T-helper 17 cell (primary cell): ENCODE data around the gene ZNRF4. TPM values are rescaled to one million over a fixed set of nuclear protein-coding genes. Genes with fewer than 3 reads are reported as not detected.

ENCODE experiments used
- ATAC-seq: fragments of 150-1000 bp; cut with Tn5 transposase; 2 replicates; pipeline ENCODE4 v1.10.0; 2021; ENCODE audit warnings: mild to moderate bottlenecking, moderate library complexity
- DNase-seq, 3 donors: peaks; one replicate each; pipeline versions ENCODE4 v3.0.0 to v3.0.0-alpha.2; 2020 to 2021
- H3K9me3 ChIP-seq: one replicate; pipeline ENCODE4 v1.7.0; 2013; ENCODE audit warnings: low read length, mild to moderate bottlenecking; ENCODE audit not compliant: control insufficient read depth, poor library complexity, severe bottlenecking
- H3K27ac Mint-ChIP-seq: one replicate; pipeline ENCODE4 v1.8.0; 2022; ENCODE audit warnings: mild to moderate bottlenecking, moderate library complexity, mixed read lengths
- H3K27me3 Mint-ChIP-seq: one replicate; pipeline ENCODE4 v1.8.0; 2022; ENCODE audit warnings: mixed read lengths
- H3K36me3 Mint-ChIP-seq: one replicate; pipeline ENCODE4 v1.8.0; 2022; ENCODE audit warnings: low read depth, mixed read lengths
- H3K4me1 Mint-ChIP-seq: one replicate; pipeline ENCODE4 v1.8.0; 2022; ENCODE audit warnings: mild to moderate bottlenecking, mixed read lengths
- H3K4me3 Mint-ChIP-seq: one replicate; pipeline ENCODE4 v1.8.0; 2022; ENCODE audit warnings: mild to moderate bottlenecking, moderate library complexity, mixed read lengths
- total RNA-seq, 4 donors: library from RNA in 2 of 4; stranded (reverse) in 2 of 4; gene quantifications; one replicate each; pipeline ENCODE4 v1.2.3 and lab custom pipeline; 2022 to 2026

ZNRF4 gene
- total RNA-seq, 2 donors from 2014 or later = not detected

GRCh38 chr19:5448374-5448773, 6.8 kb upstream of the ZNRF4 start:
- DNase-seq = no peak

GRCh38 chr19:5450482-5451126, 4.6 kb upstream of the ZNRF4 start:
- H3K27ac Mint-ChIP-seq = no peak overlapping the region
- peaks cover 4% of the 10 kb centered on the region for H3K36me3 Mint-ChIP-seq
- peaks cover 43% of the 10 kb centered on the region for H3K27me3 Mint-ChIP-seq
- H3K4me1 Mint-ChIP-seq = peaks cover 2% of the 10 kb centered on the region
- ATAC-seq (no peak), DNase-seq (no peak)
- H3K9me3 ChIP-seq = no peaks in the 10 kb centered on the region
- no peak overlapping the region for H3K4me3 Mint-ChIP-seq

More at GRCh38 chr19:5448374-5448773, 6.8 kb upstream of the ZNRF4 start:
- no peaks in the 10 kb centered on the region for H3K9me3 ChIP-seq
- Mint-ChIP-seq H3K27ac (no peak overlapping the region), H3K4me3 (no peak overlapping the region), H3K4me1 (peaks cover 2% of the 10 kb centered on the region), H3K27me3 (peaks cover 47% of the 10 kb centered on the region), H3K36me3 (peaks cover 4% of the 10 kb centered on the region)
- ATAC-seq = no peak

GRCh38 chr19:5451494-5451893, 3.7 kb upstream of the ZNRF4 start:
- peaks cover 2% of the 10 kb centered on the region for H3K4me1 Mint-ChIP-seq
- DNase-seq (no peak), ATAC-seq (no peak)
- H3K36me3 Mint-ChIP-seq = peaks cover 4% of the 10 kb centered on the region
- H3K9me3 ChIP-seq = no peaks in the 10 kb centered on the region
- H3K4me3 Mint-ChIP-seq = no peak overlapping the region
- H3K27ac Mint-ChIP-seq = no peak overlapping the region
- H3K27me3 Mint-ChIP-seq = peaks cover 42% of the 10 kb centered on the region

GRCh38 chr19:5452594-5453565, 2.3 kb upstream of the ZNRF4 start:
- Mint-ChIP-seq H3K27ac (no peak overlapping the region), H3K27me3 (peaks cover 33% of the 10 kb centered on the region), H3K36me3 (peaks cover 2% of the 10 kb centered on the region), H3K4me1 (no peaks in the 10 kb centered on the region), H3K4me3 (no peak overlapping the region)
- no peaks in the 10 kb centered on the region for H3K9me3 ChIP-seq
- DNase-seq (no peak), ATAC-seq (no peak)

DNA sequence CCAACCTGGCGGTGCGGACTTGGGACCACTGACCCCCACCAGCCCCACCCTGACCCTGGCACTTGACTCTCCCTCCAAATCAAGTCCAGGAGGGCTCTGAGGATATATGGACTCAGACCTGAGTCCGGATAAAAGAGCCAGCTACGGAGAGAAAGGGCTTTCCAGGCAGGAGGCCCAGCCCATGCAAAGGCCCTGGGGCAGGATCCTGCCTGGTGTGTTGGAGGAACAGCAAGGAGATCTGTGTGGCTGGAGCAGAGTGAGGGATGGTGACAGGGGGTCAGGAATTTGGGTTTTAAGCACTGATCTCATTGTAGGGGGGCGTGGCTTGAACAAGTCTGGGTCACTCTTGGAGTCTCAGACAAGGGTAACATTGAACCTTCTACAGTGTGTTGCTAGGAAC, 474 bp upstream of the ZNRF4 start:
- ATAC-seq (no peak), DNase-seq (no peak)
- no peaks in the 10 kb centered on the region for H3K9me3 ChIP-seq
- Mint-ChIP-seq H3K4me3 (no peak overlapping the region), H3K27ac (no peak overlapping the region), H3K36me3 (peaks cover 2% of the 10 kb centered on the region), H3K27me3 (peaks cover 20% of the 10 kb centered on the region), H3K4me1 (no peaks in the 10 kb centered on the region)

DNA sequence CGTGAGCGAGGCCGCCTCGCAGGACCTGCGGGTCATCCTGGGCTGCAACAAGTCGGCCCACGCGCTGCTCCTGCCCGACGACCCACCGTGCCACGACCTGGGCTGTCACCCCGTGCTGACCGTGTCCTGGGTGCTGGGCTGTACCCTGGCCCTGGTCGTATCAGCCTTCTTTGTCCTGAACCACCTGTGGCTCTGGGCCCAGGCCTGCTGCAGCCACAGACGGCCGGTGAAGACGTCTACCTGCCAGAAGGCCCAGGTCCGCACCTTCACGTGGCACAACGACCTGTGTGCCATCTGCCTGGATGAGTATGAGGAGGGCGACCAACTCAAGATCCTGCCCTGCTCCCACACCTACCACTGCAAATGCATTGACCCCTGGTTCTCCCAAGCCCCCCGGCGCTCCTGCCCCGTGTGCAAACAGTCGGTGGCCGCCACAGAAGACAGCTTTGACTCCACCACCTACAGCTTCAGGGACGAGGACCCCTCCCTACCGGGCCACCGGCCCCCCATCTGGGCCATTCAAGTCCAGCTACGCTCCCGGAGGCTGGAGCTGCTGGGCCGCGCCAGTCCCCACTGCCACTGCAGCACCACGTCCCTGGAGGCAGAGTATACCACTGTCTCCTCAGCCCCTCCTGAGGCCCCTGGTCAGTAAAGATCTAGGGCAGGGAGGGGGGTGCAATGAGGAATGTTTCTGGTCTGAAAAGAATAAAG, 1.1 kb downstream of the ZNRF4 start:
- H3K27me3 Mint-ChIP-seq = peaks cover 5% of the 10 kb centered on the region
- H3K27ac Mint-ChIP-seq = no peak overlapping the region

GRCh38 chr19:5456841-5457200, 1.6 kb downstream of the ZNRF4 start:
- H3K9me3 ChIP-seq = no peaks in the 10 kb centered on the region
- no peak for DNase-seq
- no peaks in the 10 kb centered on the region for H3K4me1 Mint-ChIP-seq
- no peak overlapping the region for H3K27ac Mint-ChIP-seq
- H3K36me3 Mint-ChIP-seq = no peaks in the 10 kb centered on the region
- H3K4me3 Mint-ChIP-seq = no peak overlapping the region
- no peak for ATAC-seq
- peaks cover 5% of the 10 kb centered on the region for H3K27me3 Mint-ChIP-seq

More for the DNA sequence above, 1.1 kb downstream of the ZNRF4 start:
- no peak overlapping the region for H3K4me3 Mint-ChIP-seq
- H3K4me1 Mint-ChIP-seq = no peaks in the 10 kb centered on the region
- no peak for ATAC-seq
- no peaks in the 10 kb centered on the region for H3K9me3 ChIP-seq
- H3K36me3 Mint-ChIP-seq = no peaks in the 10 kb centered on the region
- no peak for DNase-seq

DNA sequence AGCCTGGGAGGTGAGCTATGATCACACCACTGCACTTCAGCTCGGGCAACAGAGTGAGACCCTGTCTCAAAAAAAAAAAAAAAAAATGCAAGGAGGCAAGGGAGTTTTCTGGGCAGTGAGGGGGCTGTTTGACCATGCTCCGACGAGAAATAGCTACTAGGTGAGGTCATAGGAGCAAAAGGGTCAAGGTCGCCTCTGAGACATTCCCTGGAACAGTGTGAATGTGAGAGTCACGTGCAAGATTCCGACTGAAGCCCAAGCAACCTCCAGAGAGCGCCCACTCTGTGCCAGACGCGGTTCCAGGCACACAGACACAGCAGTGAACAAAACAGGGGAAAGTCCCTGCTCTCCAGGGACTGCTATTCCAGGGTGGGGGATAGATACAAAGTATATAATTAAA, 2.5 kb downstream of the ZNRF4 start:
- no peaks in the 10 kb centered on the region for H3K4me1 Mint-ChIP-seq
- ATAC-seq = no peak
- no peak for DNase-seq
- peaks cover 5% of the 10 kb centered on the region for H3K27me3 Mint-ChIP-seq
- H3K9me3 ChIP-seq = no peaks in the 10 kb centered on the region
- no peaks in the 10 kb centered on the region for H3K36me3 Mint-ChIP-seq
- H3K27ac Mint-ChIP-seq = no peak overlapping the region
- H3K4me3 Mint-ChIP-seq = no peak overlapping the region

DNA sequence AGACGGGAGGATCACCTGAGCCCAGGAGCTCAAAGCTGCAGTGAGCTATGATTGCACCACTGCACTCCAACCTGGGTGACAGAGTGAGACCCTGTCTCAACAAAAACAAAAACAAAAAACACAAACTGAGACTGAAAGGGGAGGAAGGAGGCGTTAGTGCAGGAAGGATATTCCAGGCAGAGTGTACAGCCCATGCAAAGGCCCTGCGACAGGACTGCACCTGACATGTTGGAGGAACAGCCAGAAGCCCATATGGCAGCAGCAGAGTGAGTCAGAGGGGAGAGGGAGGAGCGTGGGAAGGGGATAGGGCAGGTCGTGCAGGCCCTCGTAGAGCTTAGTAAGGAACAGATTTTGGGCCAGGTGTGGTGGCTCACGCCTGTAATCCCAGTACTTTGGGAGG, 3.2 kb downstream of the ZNRF4 start:
- H3K4me1 Mint-ChIP-seq = no peaks in the 10 kb centered on the region
- no peaks in the 10 kb centered on the region for H3K9me3 ChIP-seq
- no peaks in the 10 kb centered on the region for H3K36me3 Mint-ChIP-seq
- peaks cover 5% of the 10 kb centered on the region for H3K27me3 Mint-ChIP-seq
- ATAC-seq = no peak
- DNase-seq = no peak
- H3K4me3 Mint-ChIP-seq = no peak overlapping the region
- H3K27ac Mint-ChIP-seq = no peak overlapping the region

DNA sequence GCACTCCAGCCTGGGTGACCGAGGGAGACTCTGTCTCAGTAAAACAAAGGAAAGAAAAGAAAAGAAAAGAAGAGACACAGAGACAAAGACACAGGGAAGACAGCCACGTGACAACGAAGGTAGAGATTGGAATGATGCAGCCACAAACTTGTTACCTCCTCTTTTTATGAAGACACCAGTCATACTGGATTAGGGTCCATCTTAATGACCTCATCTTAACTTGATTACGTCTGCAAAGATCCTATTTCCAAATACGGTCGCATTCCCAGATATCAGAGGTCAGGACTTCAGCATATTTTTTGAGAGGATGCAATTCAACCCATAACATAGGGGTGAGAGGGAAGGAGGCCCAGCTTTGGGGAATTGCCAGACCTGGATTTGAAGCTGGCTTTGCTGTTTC, 4.1 kb downstream of the ZNRF4 start:
- no peaks in the 10 kb centered on the region for H3K9me3 ChIP-seq
- Mint-ChIP-seq H3K27ac (no peak overlapping the region), H3K4me1 (no peaks in the 10 kb centered on the region), H3K27me3 (peaks cover 14% of the 10 kb centered on the region), H3K36me3 (no peaks in the 10 kb centered on the region), H3K4me3 (no peak overlapping the region)
- DNase-seq (no peak), ATAC-seq (no peak)

GRCh38 chr19:5460748-5461147, 5.5 kb downstream of the ZNRF4 start:
- Mint-ChIP-seq H3K27ac (no peak overlapping the region), H3K36me3 (peaks cover 4% of the 10 kb centered on the region), H3K4me3 (no peak overlapping the region), H3K4me1 (no peaks in the 10 kb centered on the region), H3K27me3 (peaks cover 23% of the 10 kb centered on the region)
- DNase-seq = no peak
- ATAC-seq = no peak
- no peaks in the 10 kb centered on the region for H3K9me3 ChIP-seq

GRCh38 chr19:5463959-5464358, 8.7 kb downstream of the ZNRF4 start:
- no peak overlapping the region for H3K4me3 Mint-ChIP-seq

DNA sequence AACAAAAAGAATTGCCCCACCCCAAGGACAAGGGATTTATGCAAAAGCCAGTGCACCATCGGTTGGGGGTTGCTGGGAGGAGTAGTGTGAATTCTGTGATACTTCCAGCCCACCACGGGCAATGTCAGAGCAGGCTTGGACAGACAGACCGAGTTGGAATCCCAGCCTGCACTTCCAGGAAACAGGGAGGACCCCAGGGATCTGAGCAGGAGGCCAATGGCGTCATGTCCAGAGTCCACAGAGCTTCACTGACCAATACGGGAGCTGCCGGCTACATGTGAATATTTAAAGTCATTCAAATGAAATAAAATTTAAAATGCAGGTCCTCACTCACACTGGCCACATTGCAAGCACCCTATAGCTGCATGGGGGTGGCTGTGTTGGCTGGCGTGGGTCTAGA, 10.9 kb downstream of the ZNRF4 start:
- no peaks in the 10 kb centered on the region for H3K9me3 ChIP-seq
- H3K27ac Mint-ChIP-seq = no peak overlapping the region
- H3K4me1 Mint-ChIP-seq = peaks cover 2% of the 10 kb centered on the region
- ATAC-seq (no peak), DNase-seq (no peak)
- H3K36me3 Mint-ChIP-seq = peaks cover 4% of the 10 kb centered on the region
- H3K27me3 Mint-ChIP-seq = peaks cover 26% of the 10 kb centered on the region
- no peak overlapping the region for H3K4me3 Mint-ChIP-seq

More at GRCh38 chr19:5463959-5464358, 8.7 kb downstream of the ZNRF4 start:
- H3K27ac Mint-ChIP-seq = no peak overlapping the region
- no peak for DNase-seq
- H3K4me1 Mint-ChIP-seq = no peaks in the 10 kb centered on the region
- peaks cover 4% of the 10 kb centered on the region for H3K36me3 Mint-ChIP-seq
- no peak for ATAC-seq
- peaks cover 26% of the 10 kb centered on the region for H3K27me3 Mint-ChIP-seq
- no peaks in the 10 kb centered on the region for H3K9me3 ChIP-seq
